DMS 273 (cell line): Measurements from ENCODE around the gene PLEKHA7.

Experiments used
- DNase-seq: peaks from one replicate; lab custom pipeline; 2025; ENCODE audit not compliant: unreplicated experiment; lab: John Stamatoyannopoulos, UW

PLEKHA7 gene

GRCh38 chr11:16946477-16947282, 67.5 kb downstream of the PLEKHA7 start:
- no peak for DNase-seq

- DNase-seq: peak; percentile 62
Measured at GRCh38 chr11:16945671-16946469, 68.3 kb downstream of the PLEKHA7 start.

GRCh38 chr11:16942911-16943310, 71.3 kb downstream of the PLEKHA7 start:
- DNase-seq: no peak

GRCh38 chr11:16942342-16942741, 71.9 kb downstream of the PLEKHA7 start:
- DNase-seq: no peak

- no peak for DNase-seq
Measured at GRCh38 chr11:16941935-16942334, 72.3 kb downstream of the PLEKHA7 start.

- no peak for DNase-seq
Measured at GRCh38 chr11:16938061-16938460, 76.2 kb downstream of the PLEKHA7 start.

- DNase-seq: peak; percentile 9
Measured at GRCh38 chr11:16936643-16937042, 77.6 kb downstream of the PLEKHA7 start.

- DNase-seq: peak; percentile 66
Measured at GRCh38 chr11:16935518-16936302, 78.5 kb downstream of the PLEKHA7 start.

GRCh38 chr11:16933756-16934603, 80.2 kb downstream of the PLEKHA7 start:
- no peak for DNase-seq

GRCh38 chr11:16933291-16933690, 80.9 kb downstream of the PLEKHA7 start:
- DNase-seq: no peak

- DNase-seq: no peak
Measured at GRCh38 chr11:16928044-16928443, 86.2 kb downstream of the PLEKHA7 start.

GRCh38 chr11:16926883-16927626, 87.2 kb downstream of the PLEKHA7 start:
- no peak for DNase-seq

- peak; percentile 54 for DNase-seq
Measured at GRCh38 chr11:16925561-16926065, 88.6 kb downstream of the PLEKHA7 start.

GRCh38 chr11:16924826-16925560, 89.2 kb downstream of the PLEKHA7 start:
- DNase-seq: peak; percentile 57

GRCh38 chr11:16924462-16924825, 89.8 kb downstream of the PLEKHA7 start:
- DNase-seq: no peak

- DNase-seq: no peak
Measured at GRCh38 chr11:16923987-16924386, 90.2 kb downstream of the PLEKHA7 start.

- no peak for DNase-seq
Measured at GRCh38 chr11:16921668-16922067, 92.5 kb downstream of the PLEKHA7 start.

GRCh38 chr11:16921019-16921418, 93.2 kb downstream of the PLEKHA7 start:
- DNase-seq: no peak

- no peak for DNase-seq
Measured at GRCh38 chr11:16920559-16920958, 93.7 kb downstream of the PLEKHA7 start.
